Parathyroid adenoma (tissue), 2 donors: Measurements from ENCODE around the gene LTN1.

Experiments
- H2AFZ ChIP-seq: fragments of 300-600 bp; sonication (generic); one replicate; pipeline ENCODE4 v1.7.0; 2017; ENCODE audit warnings: antibody characterized with exemption, mild to moderate bottlenecking
- H3K27ac ChIP-seq: fragments of 300-600 bp; sonication (generic); one replicate; pipeline ENCODE4 v1.7.0; 2017
- H3K27me3 ChIP-seq: fragments of 300-600 bp; sonication (generic); one replicate; pipeline ENCODE4 v1.7.0; 2017; ENCODE audit warnings: low read length; ENCODE audit not compliant: control insufficient read depth, insufficient read depth
- H3K36me3 ChIP-seq: fragments of 300-600 bp; sonication (generic); one replicate; pipeline ENCODE4 v1.7.0; 2017; ENCODE audit warnings: low read length; ENCODE audit not compliant: control insufficient read depth, insufficient read depth
- H3K4me1 ChIP-seq: fragments of 300-600 bp; sonication (generic); one replicate; pipeline ENCODE4 v1.7.0; 2017; ENCODE audit warnings: control low read depth
- H3K4me2 ChIP-seq: fragments of 300-600 bp; sonication (generic); one replicate; pipeline ENCODE4 v1.7.0; 2017; ENCODE audit warnings: low read length
- H3K4me3 ChIP-seq: fragments of 300-600 bp; sonication (generic); one replicate; pipeline ENCODE4 v1.7.0; 2017; ENCODE audit warnings: low read depth, low read length
- H3K79me2 ChIP-seq: fragments of 300-600 bp; sonication (generic); one replicate; pipeline ENCODE4 v1.7.0; 2017; ENCODE audit warnings: control low read depth
- H3K9ac ChIP-seq: fragments of 300-600 bp; sonication (generic); one replicate; pipeline ENCODE4 v1.7.0; 2017; ENCODE audit warnings: mild to moderate bottlenecking
- H3K9me3 ChIP-seq: fragments of 300-600 bp; sonication (generic); one replicate; pipeline ENCODE4 v1.7.0; 2017; ENCODE audit warnings: low read length; ENCODE audit not compliant: control insufficient read depth
- TF ChIP-seq, protein P1 (sequence below): fragments of 300-600 bp; sonication (generic); IDR thresholded peaks from one replicate; pipeline ENCODE4 v1.7.0; 2017; ENCODE audit warnings: antibody characterized with exemption, mild to moderate bottlenecking
- donor health status: primary hyperparathyroidism.

LTN1 gene

DNA sequence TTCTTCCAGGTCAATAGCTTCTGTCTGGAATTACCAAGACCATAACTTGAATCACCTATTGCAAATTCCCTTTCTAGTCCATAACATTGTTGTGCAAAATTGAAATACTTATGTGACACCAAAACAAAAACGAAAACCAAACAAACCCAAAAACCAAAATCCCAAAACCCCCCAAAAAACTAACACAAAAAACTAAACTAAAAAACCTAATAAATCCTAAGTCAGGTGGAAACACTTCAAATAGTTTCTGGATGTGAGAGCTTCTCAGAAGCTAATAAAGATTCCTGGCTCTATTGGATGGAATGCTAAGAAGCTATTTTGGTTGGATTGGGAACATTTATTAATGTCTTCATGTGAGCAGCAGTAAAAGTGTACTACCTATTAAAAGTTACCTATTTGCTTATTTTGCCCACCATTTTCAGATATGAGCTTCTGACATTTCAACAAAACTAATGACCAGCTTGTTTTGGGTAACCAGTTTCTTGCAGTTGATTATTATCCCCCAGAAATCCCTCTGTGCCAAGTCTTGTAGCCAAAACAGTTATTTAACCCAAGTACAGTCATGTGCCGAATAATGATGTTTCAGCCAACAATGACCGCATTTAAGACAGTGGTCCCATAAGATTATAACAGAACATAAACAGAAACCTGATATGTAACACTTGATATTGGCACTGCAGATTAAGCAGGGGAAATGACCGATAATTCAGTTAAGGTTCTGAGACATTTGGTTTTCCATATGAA is 76.4 kb downstream of the LTN1 start:
- Histone ChIP-seq H2AFZ (no peak overlapping the region), H3K36me3 (no peaks in the 10 kb centered on the region), H3K4me2 (no peak overlapping the region), H3K9me3 (no peaks in the 10 kb centered on the region), H3K4me1 (no peaks in the 10 kb centered on the region), H3K9ac (no peak overlapping the region), H3K4me3 (no peak overlapping the region), H3K27me3 (no peaks in the 10 kb centered on the region), H3K27ac (no peak overlapping the region), H3K79me2 (no peaks in the 10 kb centered on the region)
- TF ChIP-seq, protein P1, sequence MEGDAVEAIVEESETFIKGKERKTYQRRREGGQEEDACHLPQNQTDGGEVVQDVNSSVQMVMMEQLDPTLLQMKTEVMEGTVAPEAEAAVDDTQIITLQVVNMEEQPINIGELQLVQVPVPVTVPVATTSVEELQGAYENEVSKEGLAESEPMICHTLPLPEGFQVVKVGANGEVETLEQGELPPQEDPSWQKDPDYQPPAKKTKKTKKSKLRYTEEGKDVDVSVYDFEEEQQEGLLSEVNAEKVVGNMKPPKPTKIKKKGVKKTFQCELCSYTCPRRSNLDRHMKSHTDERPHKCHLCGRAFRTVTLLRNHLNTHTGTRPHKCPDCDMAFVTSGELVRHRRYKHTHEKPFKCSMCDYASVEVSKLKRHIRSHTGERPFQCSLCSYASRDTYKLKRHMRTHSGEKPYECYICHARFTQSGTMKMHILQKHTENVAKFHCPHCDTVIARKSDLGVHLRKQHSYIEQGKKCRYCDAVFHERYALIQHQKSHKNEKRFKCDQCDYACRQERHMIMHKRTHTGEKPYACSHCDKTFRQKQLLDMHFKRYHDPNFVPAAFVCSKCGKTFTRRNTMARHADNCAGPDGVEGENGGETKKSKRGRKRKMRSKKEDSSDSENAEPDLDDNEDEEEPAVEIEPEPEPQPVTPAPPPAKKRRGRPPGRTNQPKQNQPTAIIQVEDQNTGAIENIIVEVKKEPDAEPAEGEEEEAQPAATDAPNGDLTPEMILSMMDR, result no peak

- Histone ChIP-seq H2AFZ (no peak overlapping the region), H3K4me2 (no peak overlapping the region), H3K27me3 (no peaks in the 10 kb centered on the region), H3K36me3 (no peaks in the 10 kb centered on the region), H3K9ac (no peak overlapping the region), H3K4me1 (no peaks in the 10 kb centered on the region), H3K79me2 (no peaks in the 10 kb centered on the region), H3K9me3 (no peaks in the 10 kb centered on the region), H3K27ac (no peak overlapping the region), H3K4me3 (no peak overlapping the region)
- TF ChIP-seq, protein P1, result no peak
These were observed 79.6 kb downstream of the LTN1 start for GRCh38 chr21:28913071-28913470.

- Histone ChIP-seq H2AFZ (no peak overlapping the region), H3K9ac (no peak overlapping the region), H3K9me3 (no peaks in the 10 kb centered on the region), H3K27me3 (no peaks in the 10 kb centered on the region), H3K27ac (no peak overlapping the region), H3K4me2 (no peak overlapping the region), H3K79me2 (no peaks in the 10 kb centered on the region), H3K4me3 (no peak overlapping the region), H3K4me1 (no peaks in the 10 kb centered on the region), H3K36me3 (no peaks in the 10 kb centered on the region)
- TF ChIP-seq, protein P1, result no peak
These were observed 82.3 kb downstream of the LTN1 start for GRCh38 chr21:28910280-28910887.

DNA sequence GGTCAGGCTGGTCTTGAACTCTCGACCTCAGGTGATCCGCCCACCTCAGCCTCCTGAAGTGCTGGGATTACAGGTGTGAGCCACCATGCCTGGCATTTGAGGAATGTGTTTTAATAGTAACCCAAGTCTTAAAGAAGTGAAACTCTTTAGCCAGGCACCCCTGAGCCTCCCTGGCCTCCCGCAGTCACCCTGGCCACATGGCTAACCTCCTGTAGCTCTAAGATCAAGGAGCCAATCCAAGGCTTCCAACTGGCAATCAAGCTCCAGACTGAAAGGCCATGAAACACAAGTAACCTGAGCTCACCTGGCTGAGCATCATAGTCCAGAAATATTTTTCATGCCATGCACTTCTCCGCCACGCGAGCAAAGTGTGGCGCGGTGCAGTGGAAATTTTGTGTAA is 84.3 kb downstream of the LTN1 start:
- H3K4me1 ChIP-seq, result no peaks in the 10 kb centered on the region
- H3K9ac ChIP-seq, result no peak overlapping the region
- no peaks in the 10 kb centered on the region for H3K27me3 ChIP-seq
- H3K9me3 ChIP-seq, result no peaks in the 10 kb centered on the region
- no peak overlapping the region for H3K27ac ChIP-seq
- no peak overlapping the region for H2AFZ ChIP-seq
- no peaks in the 10 kb centered on the region for H3K79me2 ChIP-seq
- H3K36me3 ChIP-seq, result no peaks in the 10 kb centered on the region
- H3K4me3 ChIP-seq, result no peak overlapping the region
- TF ChIP-seq, protein P1, result no peak
- no peak overlapping the region for H3K4me2 ChIP-seq

DNA sequence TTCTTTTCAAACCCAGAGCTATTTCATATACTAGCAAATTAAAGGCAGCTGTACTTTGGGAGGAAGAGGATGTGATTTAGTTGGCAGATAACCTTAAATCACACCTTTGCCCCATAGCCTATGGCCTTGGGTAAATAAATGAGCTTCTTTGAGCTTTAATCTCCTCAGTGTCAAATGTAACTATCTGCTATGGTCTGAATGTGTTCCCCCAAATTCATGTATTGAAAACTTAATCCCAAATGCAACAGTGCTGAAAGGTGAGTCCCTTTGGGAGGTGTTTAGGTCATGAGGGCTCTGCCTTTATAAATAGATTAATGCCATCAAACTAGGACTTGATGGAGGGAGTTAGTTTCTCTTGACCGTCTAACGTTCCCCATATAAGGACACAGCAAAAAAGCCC is 85.8 kb downstream of the LTN1 start:
- no peaks in the 10 kb centered on the region for H3K79me2 ChIP-seq
- H3K9me3 ChIP-seq, result no peaks in the 10 kb centered on the region
- H2AFZ ChIP-seq, result no peak overlapping the region
- no peaks in the 10 kb centered on the region for H3K36me3 ChIP-seq
- H3K4me1 ChIP-seq, result no peaks in the 10 kb centered on the region
- H3K4me2 ChIP-seq, result no peak overlapping the region
- no peak overlapping the region for H3K27ac ChIP-seq
- H3K27me3 ChIP-seq, result no peaks in the 10 kb centered on the region
- H3K4me3 ChIP-seq, result no peak overlapping the region
- TF ChIP-seq, protein P1, result no peak
- H3K9ac ChIP-seq, result no peak overlapping the region
